HepG2 (cell line): ENCODE measurements around the gene ZFAND6. TPM values are rescaled to one million over a fixed set of nuclear protein-coding genes. Genes with fewer than 3 reads are reported as not detected.

Experiments
- ATAC-seq: fragments of 200-7000 bp; cut with Tn5 transposase; 3 replicates; pipeline ENCODE4 v1.9.1; 2020; ENCODE audit warnings: mild to moderate bottlenecking, moderate library complexity
- BruUV-seq: library from RNA; stranded (reverse); fragments of 400-500 nt; replicated peaks from 2 replicates; lab custom pipeline; 2021; lab: Mats Ljungman, UMichigan
- CTCF ChIA-PET: fragments of 300-600 bp; formaldehyde crosslinking; extraction: SDS; loops from one replicate; lab custom pipeline; 2021; ENCODE audit warnings: low total read pairs, inconsistent platforms, low intra/inter-chr PET ratio; lab: Yijun Ruan, JAX
- POLR2A ChIA-PET: fragments of 350-600 bp; sonication (Branson Sonifier 250); formaldehyde crosslinking; loops from one replicate; lab custom pipeline; 2020; ENCODE audit warnings: antibody characterized with exemption, inconsistent platforms; lab: Yijun Ruan, JAX
- DNase-seq: peaks from one replicate; pipeline ENCODE4 v3.0.0-alpha.2; 2015; ENCODE audit warnings: low spot score
- FAIRE-seq: peaks from 3 replicates; lab custom pipeline; 2011; peaks lifted over from hg19 to GRCh38; lab: Jason Lieb, UNC
- H2AFZ ChIP-seq: one replicate; pipeline ENCODE4 v1.6.1; 2011; ENCODE audit warnings: low read length, inconsistent platforms
- H3K27ac ChIP-seq: fragments of 300-600 bp; 3 replicates; pipeline ENCODE4 v1.8.0; 2011; ENCODE audit warnings: mixed run types, mild to moderate bottlenecking, mixed read lengths, low read length, inconsistent platforms; ENCODE audit not compliant: insufficient read depth; ENCODE audit errors: extremely low read length
- H3K27me3 ChIP-seq, 2 experiments: fragments of 200-600 bp in 1 of 2; 2 replicates in 1 of 2; 3 replicates in 1 of 2; pipeline versions ENCODE4 v1.6.0 to v1.8.0; 2011; ENCODE audit warnings: low read length in 2 of 2, mild to moderate bottlenecking in 2 of 2, moderate library complexity in 2 of 2, inconsistent platforms in 1 of 2; ENCODE audit not compliant: insufficient read depth in 2 of 2, control insufficient read depth in 1 of 2
- H3K36me3 ChIP-seq, 2 experiments: fragments of 200-600 bp in 1 of 2; replicated peaks in 1 of 2; 2 replicates in 1 of 2; 3 replicates in 1 of 2; pipeline versions ENCODE4 v1.5.1 to v1.8.0; 2011; ENCODE audit warnings: low read length in 2 of 2, inconsistent platforms in 1 of 2; ENCODE audit not compliant: insufficient read depth in 2 of 2, control insufficient read depth in 1 of 2
- H3K4me1 ChIP-seq: 2 replicates; pipeline ENCODE4 v1.5.1; 2012; ENCODE audit warnings: low read length, inconsistent platforms; ENCODE audit not compliant: insufficient read depth
- H3K4me2 ChIP-seq: 2 replicates; pipeline ENCODE4 v1.6.0; 2011; ENCODE audit warnings: low read depth, low read length, inconsistent platforms
- H3K4me3 ChIP-seq, 3 experiments: fragments of 200-600 bp in 1 of 3; sonication (generic), shearing (Covaris generic) in 1 of 3; replicated peaks in 1 of 3; 2 replicates each; pipeline ENCODE4 v1.5.1; 2011 to 2016; ENCODE audit warnings: low read length in 3 of 3, inconsistent platforms in 2 of 3, low read depth in 2 of 3, mild to moderate bottlenecking in 2 of 3, control low read depth in 1 of 3, mixed read lengths in 1 of 3; ENCODE audit not compliant: insufficient read depth in 1 of 3
- H3K79me2 ChIP-seq: one replicate; pipeline ENCODE4 v1.6.1; 2011; ENCODE audit warnings: low read length, inconsistent platforms; ENCODE audit not compliant: insufficient read depth
- H3K9ac ChIP-seq: 2 replicates; pipeline ENCODE4 v1.6.0; 2011; ENCODE audit warnings: mild to moderate bottlenecking, low read depth, low read length, inconsistent platforms; ENCODE audit not compliant: insufficient read depth
- H3K9me3 ChIP-seq: 2 replicates; pipeline ENCODE4 v1.5.1; 2012; ENCODE audit warnings: mild to moderate bottlenecking, low read length
- H4K20me1 ChIP-seq: 2 replicates; pipeline ENCODE4 v1.6.0; 2011; ENCODE audit warnings: inconsistent platforms, mild to moderate bottlenecking, low read length, moderate library complexity; ENCODE audit not compliant: insufficient read depth
- BORCS8-MEF2B ChIP-seq: sonication (generic); formaldehyde crosslinking; IDR thresholded peaks from 2 replicates; pipeline ENCODE4 v1.8.0; 2022; ENCODE audit warnings: mild to moderate bottlenecking, missing genetic modification reagents
- FOSL2 ChIP-seq: sonication (generic); formaldehyde crosslinking; IDR thresholded peaks from 2 replicates; pipeline ENCODE4 v1.4.0; 2020; ENCODE audit warnings: missing genetic modification reagents
- MTF2 ChIP-seq: sonication (generic); formaldehyde crosslinking; IDR thresholded peaks from 2 replicates; pipeline ENCODE4 v1.5.0; 2020; ENCODE audit warnings: missing genetic modification reagents, borderline replicate concordance
- NFE2L1 ChIP-seq: sonication (generic); formaldehyde crosslinking; IDR thresholded peaks from 2 replicates; pipeline ENCODE4 v1.4.0; 2020; ENCODE audit warnings: missing genetic modification reagents, mild to moderate bottlenecking, borderline replicate concordance
- PAF1 ChIP-seq: IDR thresholded peaks from 2 replicates; pipeline ENCODE4 v1.6.1; 2016; ENCODE audit warnings: missing genetic modification reagents, missing compliant biosample characterization
- ZNF572 ChIP-seq: sonication (generic); formaldehyde crosslinking; IDR thresholded peaks from 2 replicates; pipeline ENCODE4 v1.5.1; 2020; ENCODE audit warnings: mild to moderate bottlenecking, missing genetic modification reagents
- ZNF740 ChIP-seq: sonication (generic); formaldehyde crosslinking; IDR thresholded peaks from 2 replicates; pipeline ENCODE4 v1.4.0; 2020; ENCODE audit warnings: missing genetic modification reagents
- WGBS: methylation state at CpG from one replicate; pipeline ENCODE4 v1.1.6; 2017; ENCODE audit warnings: low lambda C conversion rate; 5-methylcytosine and 5-hydroxymethylcytosine counted together
- in situ Hi-C: cut with HindIII; loops from 2 replicates; pipeline ENCODE4 v1.10.0; 2017; ENCODE audit warnings: low pct_unique_long_range_greater_than_20kb; ENCODE audit not compliant: extremely low pct_ligation_motif_present
- intact Hi-C: fragments of 100-400 bp; cut with micrococcal nuclease; formaldehyde crosslinking; loops from one replicate; pipeline ENCODE4 v1.10.0; 2022; ENCODE audit not compliant: unreplicated experiment
- polyA plus RNA-seq, 8 experiments: library from polyadenylated mRNA; depleted of rRNA in 3 of 8; stranded (reverse) in 7 of 8; unstranded in 1 of 8; fragments of >200 nt; fragmentation: Illumina TruSeq in 4 of 8; extraction: Trizol in 4 of 8; gene quantifications; 2 replicates each; pipeline versions ENCODE4 v1.2.1 to v1.2.3, GENCODE V29; 2011 to 2016; ENCODE audit warnings: low read depth in 4 of 8, missing spikeins in 1 of 8, mixed read lengths in 1 of 8; ENCODE audit not compliant: insufficient read depth in 1 of 8
- total RNA-seq, 5 experiments: library from RNA; depleted of rRNA; stranded (reverse); fragments of >200 nt; fragmentation: Illumina TruSeq; extraction: Trizol; gene quantifications; 2 replicates each; pipeline ENCODE4 v1.2.3, GENCODE V29; 2016; ENCODE audit warnings: low read depth in 1 of 5
- TF ChIP-seq, protein P1 (sequence below): sonication (generic); formaldehyde crosslinking; IDR thresholded peaks from 2 replicates; pipeline ENCODE4 v1.4.0; 2020; ENCODE audit warnings: missing genetic modification reagents

Gene ZFAND6
- total and polyA plus RNA-seq, 2 of the 13 experiments (the other 11 are each of a cell fraction or from before 2014, with no cell fraction given) = 84.2 to 115 TPM

GRCh38 chr15:80098341-80098740, 38.9 kb downstream of the ZFAND6 start:
- no peak overlapping the region for H3K9ac ChIP-seq
- TF ChIP-seq FOSL2 = no peak
- no peak for TF ChIP-seq MTF2 (CRISPR knock-in tag)
- TF ChIP-seq ZNF572 (CRISPR knock-in tag) = no peak
- no peak for TF ChIP-seq NFE2L1 (CRISPR knock-in tag)
- TF ChIP-seq BORCS8-MEF2B = no peak
- TF ChIP-seq, protein P1, sequence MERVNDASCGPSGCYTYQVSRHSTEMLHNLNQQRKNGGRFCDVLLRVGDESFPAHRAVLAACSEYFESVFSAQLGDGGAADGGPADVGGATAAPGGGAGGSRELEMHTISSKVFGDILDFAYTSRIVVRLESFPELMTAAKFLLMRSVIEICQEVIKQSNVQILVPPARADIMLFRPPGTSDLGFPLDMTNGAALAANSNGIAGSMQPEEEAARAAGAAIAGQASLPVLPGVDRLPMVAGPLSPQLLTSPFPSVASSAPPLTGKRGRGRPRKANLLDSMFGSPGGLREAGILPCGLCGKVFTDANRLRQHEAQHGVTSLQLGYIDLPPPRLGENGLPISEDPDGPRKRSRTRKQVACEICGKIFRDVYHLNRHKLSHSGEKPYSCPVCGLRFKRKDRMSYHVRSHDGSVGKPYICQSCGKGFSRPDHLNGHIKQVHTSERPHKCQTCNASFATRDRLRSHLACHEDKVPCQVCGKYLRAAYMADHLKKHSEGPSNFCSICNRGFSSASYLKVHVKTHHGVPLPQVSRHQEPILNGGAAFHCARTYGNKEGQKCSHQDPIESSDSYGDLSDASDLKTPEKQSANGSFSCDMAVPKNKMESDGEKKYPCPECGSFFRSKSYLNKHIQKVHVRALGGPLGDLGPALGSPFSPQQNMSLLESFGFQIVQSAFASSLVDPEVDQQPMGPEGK (CRISPR knock-in tag) = no peak
- TF ChIP-seq ZNF740 (CRISPR knock-in tag) = no peak
- TF ChIP-seq PAF1 (CRISPR knock-in tag) = no peak
- intact Hi-C loops (no loop called here), in situ Hi-C loops (no loop called here)
- H3K4me1 ChIP-seq = 0 out of 2 replicates have a peak, but pooled peaks cover 6% of the 10 kb centered on the region
- DNase-seq (no peak), FAIRE-seq (no peak), ATAC-seq (no peak)
- 100% methylated on average over 1 of the region's 1 CpG for WGBS
- ChIA-PET POLR2A (no interaction called here), CTCF (no interaction called here)
- H3K79me2 ChIP-seq = peaks cover 51% of the 10 kb centered on the region
- no peak overlapping the region for H3K4me3 ChIP-seq
- H3K4me2 ChIP-seq = no peak overlapping the region
- no peaks in the 10 kb centered on the region for H3K9me3 ChIP-seq
- no peaks in the 10 kb centered on the region for H3K27me3 ChIP-seq
- BruUV-seq = no TSS peak
- H2AFZ ChIP-seq = no peak overlapping the region
- H3K36me3 ChIP-seq = no peaks in the 10 kb centered on the region
- H3K27ac ChIP-seq = no peak overlapping the region
- H4K20me1 ChIP-seq = peaks cover 23% of the 10 kb centered on the region
